A549 treated with ZK216348 at 1 μM for 4 hours (cell line): ENCODE data around the gene KLHL22. TPM values are rescaled to one million over a fixed set of nuclear protein-coding genes. Genes with fewer than 3 reads are reported as not detected.

ENCODE experiments used
- total RNA-seq: library from RNA; stranded (reverse); fragments of 200-300 nt; extraction: Qiagen RNA extraction; gene quantifications from 5 replicates; pipeline ENCODE4 v1.2.3, GENCODE V29; 2022; ENCODE audit warnings: low read depth

KLHL22 gene, protein sequence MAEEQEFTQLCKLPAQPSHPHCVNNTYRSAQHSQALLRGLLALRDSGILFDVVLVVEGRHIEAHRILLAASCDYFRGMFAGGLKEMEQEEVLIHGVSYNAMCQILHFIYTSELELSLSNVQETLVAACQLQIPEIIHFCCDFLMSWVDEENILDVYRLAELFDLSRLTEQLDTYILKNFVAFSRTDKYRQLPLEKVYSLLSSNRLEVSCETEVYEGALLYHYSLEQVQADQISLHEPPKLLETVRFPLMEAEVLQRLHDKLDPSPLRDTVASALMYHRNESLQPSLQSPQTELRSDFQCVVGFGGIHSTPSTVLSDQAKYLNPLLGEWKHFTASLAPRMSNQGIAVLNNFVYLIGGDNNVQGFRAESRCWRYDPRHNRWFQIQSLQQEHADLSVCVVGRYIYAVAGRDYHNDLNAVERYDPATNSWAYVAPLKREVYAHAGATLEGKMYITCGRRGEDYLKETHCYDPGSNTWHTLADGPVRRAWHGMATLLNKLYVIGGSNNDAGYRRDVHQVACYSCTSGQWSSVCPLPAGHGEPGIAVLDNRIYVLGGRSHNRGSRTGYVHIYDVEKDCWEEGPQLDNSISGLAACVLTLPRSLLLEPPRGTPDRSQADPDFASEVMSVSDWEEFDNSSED
- 8.0 to 10.7 TPM (median 9.2 TPM) in 5 replicates for total RNA-seq

DNA sequence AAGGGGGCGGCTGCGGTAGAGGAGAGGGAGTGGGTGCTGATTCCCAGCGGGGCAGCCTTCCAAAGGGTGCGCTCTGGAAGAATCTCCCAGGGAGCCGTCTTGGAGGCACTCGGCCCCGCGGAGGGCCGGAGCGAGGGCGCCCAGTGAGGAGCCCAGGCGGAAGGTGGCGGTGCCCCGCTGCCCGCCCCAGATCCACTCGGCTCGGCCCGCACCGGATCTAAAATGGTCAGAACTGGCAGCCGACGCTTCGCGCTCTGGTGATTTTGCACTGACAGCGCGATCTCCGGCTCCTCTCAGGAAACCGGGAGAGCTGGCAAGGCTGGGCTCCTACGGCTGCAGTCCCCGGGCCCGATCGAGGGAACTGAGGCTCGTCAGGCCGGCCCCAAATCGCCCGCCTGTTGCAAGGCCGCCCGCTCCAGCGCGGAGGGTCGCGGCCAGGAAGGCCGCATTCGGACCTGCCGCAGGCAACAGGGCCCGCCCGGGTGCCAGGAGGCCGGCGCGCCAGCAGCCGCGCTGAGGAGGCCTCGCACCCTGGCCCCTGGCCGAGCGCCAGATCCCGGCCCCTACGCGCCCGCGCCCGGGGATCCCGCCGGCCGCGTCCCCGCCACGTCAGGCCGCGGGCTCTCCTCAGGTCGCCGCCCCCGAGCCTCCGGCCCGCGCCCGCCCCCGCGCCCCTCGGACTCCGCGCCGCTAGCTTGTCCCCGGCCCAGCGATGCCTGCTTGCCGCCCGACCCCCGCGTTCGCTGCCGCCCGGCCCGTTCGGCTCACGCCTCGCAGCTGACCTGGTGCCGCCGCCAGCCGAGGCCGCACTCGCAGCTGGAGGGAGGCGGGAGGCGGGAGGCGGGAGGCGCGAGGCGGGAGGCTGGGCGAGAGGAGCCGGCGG is at the start of gene KLHL22:
TSS of gene KLHL22 (minus strand) at position 818 of the 883 bp plus-strand sequence. CDS start 6,584 bp downstream, outside the sequence.

DNA sequence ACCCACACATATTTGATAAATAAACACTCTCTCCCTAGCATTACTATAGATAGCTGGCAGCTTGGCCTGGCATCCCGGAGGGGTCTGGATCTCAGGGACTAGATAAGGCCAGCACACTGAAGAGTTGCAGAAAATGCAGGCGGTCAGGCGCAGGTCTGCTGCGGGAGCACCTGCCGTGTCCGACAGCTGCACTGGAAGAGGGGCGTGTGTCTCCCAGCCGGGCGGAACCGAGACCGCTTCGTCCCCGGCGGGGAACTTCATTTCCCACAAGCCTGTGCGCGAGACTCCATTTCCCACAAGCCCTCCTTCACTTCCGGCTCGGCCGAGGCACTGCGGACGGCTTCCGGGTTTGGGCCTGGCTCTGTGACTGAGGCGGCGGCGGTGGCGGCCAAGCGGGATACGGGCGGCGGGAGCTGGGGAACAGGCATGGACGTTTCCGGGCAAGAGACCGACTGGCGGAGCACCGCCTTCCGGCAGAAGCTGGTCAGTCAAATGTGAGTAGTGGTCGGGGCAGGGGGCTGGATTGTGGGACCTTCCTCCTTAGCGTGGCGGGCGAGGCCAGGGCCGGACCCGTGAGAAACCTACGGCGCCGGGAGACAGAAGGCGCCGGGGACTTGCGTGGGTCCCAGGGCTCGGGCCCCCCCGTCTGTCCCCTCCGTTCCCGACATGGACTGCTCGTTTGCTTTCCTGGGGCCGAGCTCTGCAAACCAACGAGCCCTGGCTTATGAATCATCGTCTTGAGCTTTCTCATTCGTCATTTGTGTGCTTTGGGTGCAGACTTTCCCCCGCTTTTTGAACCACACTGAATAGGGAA is 11.9 kb upstream of the KLHL22 start, which contains the start of gene MED15:
TSS of gene MED15 (plus strand) at position 358 of the 814 bp plus-strand sequence. CDS start at position 427, 69 bp downstream.

DNA sequence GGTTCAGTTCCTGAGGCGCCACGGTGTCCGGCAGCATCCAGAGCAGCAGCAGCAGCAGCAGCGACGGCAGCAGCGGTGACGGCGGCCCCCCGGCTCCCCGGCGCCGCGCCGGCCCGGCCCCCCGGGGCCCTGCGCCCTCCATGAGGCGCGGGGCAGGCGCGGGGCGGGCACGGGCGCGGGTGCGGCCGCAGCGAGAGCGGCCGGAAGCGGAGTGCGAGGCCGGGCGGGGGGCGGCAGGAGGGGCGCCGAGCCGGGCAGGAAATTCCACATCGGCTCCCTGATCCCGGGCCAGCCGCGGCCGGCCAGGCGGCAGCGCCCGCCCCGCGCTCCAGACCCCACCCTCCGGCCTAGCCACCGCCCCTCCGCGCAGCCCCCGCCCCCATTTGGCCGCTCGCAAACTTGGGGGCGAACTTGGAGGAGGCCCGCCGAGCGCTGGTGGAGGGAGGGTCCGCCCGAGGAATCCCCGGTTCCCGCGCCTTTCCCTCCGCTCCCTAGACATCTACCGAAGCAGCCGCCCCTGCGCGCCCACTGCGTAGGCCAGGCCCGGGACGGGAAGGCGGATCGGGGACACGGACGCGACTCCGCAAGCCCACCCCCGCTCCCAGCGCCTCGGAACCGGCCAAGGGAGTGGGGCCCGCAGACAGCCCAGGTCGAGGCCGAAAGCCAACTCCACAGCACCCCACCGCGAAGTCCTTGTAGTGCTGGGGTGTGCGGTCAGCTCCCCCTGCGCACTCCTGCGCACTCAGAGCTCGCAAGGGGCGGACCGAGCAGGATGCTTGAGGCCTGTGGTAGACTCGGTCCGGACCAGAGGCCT is 57.8 kb downstream of the KLHL22 start, which contains the start of gene SCARF2:
TSS of gene SCARF2 (minus strand) at position 213 of the 814 bp plus-strand sequence. CDS start at position 142, 71 bp downstream.

DNA sequence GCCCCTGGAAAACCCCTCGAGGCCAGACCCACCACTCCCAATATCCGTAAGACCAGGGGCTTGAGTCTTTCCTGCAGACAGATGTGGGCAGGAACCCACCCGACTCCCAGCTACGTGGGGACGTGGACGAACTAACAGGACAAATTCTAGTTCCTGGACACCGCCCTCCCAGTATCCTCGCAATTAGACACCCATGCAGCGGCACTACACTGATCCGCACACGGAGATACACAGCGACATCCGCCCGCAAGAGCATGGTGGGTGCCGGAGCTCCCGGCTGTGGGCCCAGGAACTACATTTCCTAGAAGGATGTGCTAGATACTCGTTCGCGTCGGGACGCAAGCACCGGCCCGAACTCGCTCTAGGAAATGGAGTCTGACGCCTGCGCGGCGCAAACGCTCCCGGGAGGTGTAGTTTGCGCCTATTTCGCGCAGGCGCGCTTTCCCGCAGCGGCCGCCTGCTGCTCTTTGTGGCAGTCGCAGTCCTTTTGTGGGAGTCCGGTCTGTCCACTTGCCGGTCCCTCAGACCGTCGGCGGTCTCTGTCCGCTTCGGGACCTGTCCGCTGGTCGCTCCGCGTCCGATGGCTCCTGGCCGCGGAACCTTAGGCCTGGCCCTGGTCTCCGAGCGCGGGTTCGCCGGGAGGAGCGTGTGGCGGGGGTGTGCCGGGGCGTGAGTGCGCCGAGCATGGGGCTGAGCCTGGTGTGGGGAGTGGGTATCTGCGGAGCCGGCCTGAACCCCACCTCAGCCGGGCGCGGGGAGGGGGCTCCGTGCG is 101.7 kb downstream of the KLHL22 start, which contains the start of gene ZNF74:
TSS of gene ZNF74 (plus strand) at position 447 of the 772 bp plus-strand sequence. CDS start 478 bp downstream, outside the sequence.

Other genes starting within 250 kb of the KLHL22 start
- gene RTN4R, start 227.5 kb downstream of the KLHL22 start, total RNA-seq: 5.4 to 14.5 TPM (median 13.8 TPM) in 5 replicates
- gene DGCR6L, start 175.7 kb downstream of the KLHL22 start, total RNA-seq: 22.6 to 46.3 TPM (median 41.0 TPM) in 5 replicates
- 4.4 to 7.9 TPM (median 6.6 TPM) in 5 replicates for gene ZNF74, start 101.6 kb downstream of the KLHL22 start, total RNA-seq
- gene SCARF2, start 58.0 kb downstream of the KLHL22 start, total RNA-seq: 0.59 to 1.2 TPM (median 0.92 TPM) in 5 replicates
- 34.6 to 63.6 TPM (median 54.0 TPM) in 5 replicates for gene MED15, start 11.8 kb upstream of the KLHL22 start, total RNA-seq